GM12878 (cell line): Measurements from ENCODE around the gene AFG1L. TPM values are rescaled to one million over a fixed set of nuclear protein-coding genes. Genes with fewer than 3 reads are reported as not detected.

Experiments used
- BACH1 ChIP-seq: fragments of 450-650 bp; IDR thresholded peaks from 2 replicates; pipeline ENCODE4 v1.6.1; 2017; ENCODE audit warnings: mild to moderate bottlenecking, borderline replicate concordance
- BCLAF1 ChIP-seq: fragments of 450-650 bp; IDR thresholded peaks from 2 replicates; pipeline ENCODE4 v1.6.1; 2017; ENCODE audit warnings: antibody characterized with exemption, mild to moderate bottlenecking, moderate library complexity
- BMI1 ChIP-seq: fragments of 450-650 bp; IDR thresholded peaks from 2 replicates; pipeline ENCODE4 v1.6.1; 2016; ENCODE audit warnings: mild to moderate bottlenecking, moderate library complexity, borderline replicate concordance
- CEBPB ChIP-seq, 2 experiments: fragments of 150-350 bp in 1 of 2; IDR thresholded peaks; 2 replicates each; pipeline ENCODE4 v1.6.1; 2012 to 2014; ENCODE audit warnings: low read depth in 2 of 2, low read length in 2 of 2, borderline replicate concordance in 1 of 2, inconsistent platforms in 1 of 2
- E2F8 ChIP-seq: fragments of 450-650 bp; IDR thresholded peaks from 2 replicates; pipeline ENCODE4 v1.6.1; 2018; ENCODE audit warnings: mild to moderate bottlenecking, low read depth, moderate library complexity; ENCODE audit not compliant: partially characterized antibody
- FOXM1 ChIP-seq: IDR thresholded peaks from 2 replicates; pipeline ENCODE4 v1.6.1; 2012; ENCODE audit warnings: low read depth, mild to moderate bottlenecking, inconsistent platforms, low read length, moderate library complexity
- GATAD2B ChIP-seq: fragments of 450-650 bp; conservative IDR thresholded peaks from 2 replicates; pipeline ENCODE4 v1.6.1; 2017; ENCODE audit warnings: low read depth, mild to moderate bottlenecking, moderate library complexity
- IKZF1 ChIP-seq: fragments of 450-650 bp; conservative IDR thresholded peaks from 2 replicates; pipeline ENCODE4 v1.6.1; 2017; ENCODE audit warnings: antibody characterized with exemption, mild to moderate bottlenecking
- IKZF2 ChIP-seq, 2 experiments: fragments of 450-650 bp; IDR thresholded peaks; 2 replicates each; pipeline ENCODE4 v1.6.1; 2017; ENCODE audit warnings: mild to moderate bottlenecking in 2 of 2, moderate library complexity in 2 of 2
- JUNB ChIP-seq: IDR thresholded peaks from 2 replicates; pipeline ENCODE4 v1.6.1; 2016; ENCODE audit warnings: antibody characterized with exemption, mild to moderate bottlenecking
- MXI1 ChIP-seq: fragments of 150-350 bp; IDR thresholded peaks from 2 replicates; pipeline ENCODE4 v1.6.1; 2011; ENCODE audit warnings: low read depth, mild to moderate bottlenecking, inconsistent platforms, low read length, improper control_type of control experiment
- PBX3 ChIP-seq: IDR thresholded peaks from 2 replicates; pipeline ENCODE4 v1.6.1; 2011; ENCODE audit warnings: mild to moderate bottlenecking, low read depth, low read length, moderate library complexity; ENCODE audit not compliant: insufficient replicate concordance
- PKNOX1 ChIP-seq: fragments of 450-650 bp; IDR thresholded peaks from 2 replicates; pipeline ENCODE4 v1.6.1; 2016; ENCODE audit warnings: mild to moderate bottlenecking
- RAD51 ChIP-seq: fragments of 450-650 bp; IDR thresholded peaks from 2 replicates; pipeline ENCODE4 v1.6.1; 2016; ENCODE audit warnings: moderate library complexity, mild to moderate bottlenecking, inconsistent platforms
- REST ChIP-seq: IDR thresholded peaks from 2 replicates; pipeline ENCODE4 v1.6.1; 2012; ENCODE audit warnings: mild to moderate bottlenecking, low read depth, low read length
- TAF1 ChIP-seq: IDR thresholded peaks from 2 replicates; pipeline ENCODE4 v1.6.1; 2011; ENCODE audit warnings: mild to moderate bottlenecking, low read depth, low read length, borderline replicate concordance
- YY1 ChIP-seq: IDR thresholded peaks from 2 replicates; pipeline ENCODE4 v1.6.1; 2011; ENCODE audit warnings: low read depth, mild to moderate bottlenecking, low read length
- polyA plus RNA-seq, 11 experiments: library from polyadenylated mRNA; depleted of rRNA in 4 of 11; unstranded in 6 of 11; stranded (reverse) in 5 of 11; fragments of >200 nt; fragmentation: Nextera tagmentation in 4 of 11; fragmentation: Illumina TruSeq in 1 of 11; extraction: Ambion mirVana in 4 of 11; extraction: Trizol in 1 of 11; gene quantifications; 1 replicate in 1 of 11; 2 replicates in 10 of 11; pipeline versions ENCODE4 v1.2.1 to v1.2.3, GENCODE V29; 2011 to 2016; ENCODE audit warnings: inconsistent platforms in 2 of 11, missing spikeins in 2 of 11, low read depth in 1 of 11
- total RNA-seq, 4 experiments: library from RNA; depleted of rRNA in 3 of 4; stranded (reverse); fragments of >200 nt in 3 of 4; fragmentation: Illumina TruSeq in 1 of 4; extraction: Trizol in 1 of 4; gene quantifications; 2 replicates each; pipeline versions ENCODE4 v1.2.1 to v1.2.3, GENCODE V29; 2013 to 2021

Gene AFG1L
- total and polyA plus RNA-seq, 10 of the 15 experiments (the other 5 are each of a cell fraction or from before 2014, with no cell fraction given), result 2.3 to 9.0 (median 4.3) TPM

- TF ChIP-seq IKZF1, result no peak; the same call in 1 of the 2 replicates
- TF ChIP-seq MXI1, result peak; percentile 83; the same call in 1 of the 2 replicates
- TF ChIP-seq GATAD2B, result 0 out of 2 replicates have a peak, but pooled peaks have one; percentile 42
- no peak for TF ChIP-seq YY1
- no peak for TF ChIP-seq PBX3
- no peak for TF ChIP-seq BCLAF1
- TF ChIP-seq REST, result no peak
- TF ChIP-seq BMI1, result no peak
- no peak for TF ChIP-seq E2F8
- no peak for TF ChIP-seq FOXM1
- no peak for TF ChIP-seq JUNB
- TF ChIP-seq RAD51, result no peak
- TF ChIP-seq PKNOX1, result no peak
- TF ChIP-seq TAF1, result no peak
- TF ChIP-seq CEBPB (IDR thresholded peaks at IDR 0.05; ENCODE audit: borderline replicate concordance in 1 of 2, low read depth in 2 of 2, low read length in 2 of 2), result no peak
- peak; percentile 55; the same call in 1 of the 2 replicates for TF ChIP-seq BACH1
- TF ChIP-seq IKZF2 (IDR thresholded peaks at IDR 0.05), result no peak
Measured at GRCh38 chr6:108557494-108558371, 262.9 kb downstream of the AFG1L start (continued).
